DOHH2 (cell line): ENCODE results near the gene PHC2.

ENCODE experiments used
- CTCF ChIP-seq: fragments of 200-600 bp; sonication (generic); IDR thresholded peaks from one replicate; pipeline ENCODE4 v1.5.1; 2014; ENCODE audit warnings: antibody characterized with exemption, mild to moderate bottlenecking, low read depth, low read length; ENCODE audit not compliant: poor library complexity, severe bottlenecking
- EZH2phosphoT487 ChIP-seq: fragments of 200-600 bp; sonication (generic); IDR thresholded peaks from 2 replicates; pipeline ENCODE4 v1.6.1; 2017; ENCODE audit warnings: borderline replicate concordance, mild to moderate bottlenecking, antibody characterized with exemption, low read length, moderate library complexity, mixed read lengths

- TF ChIP-seq CTCF (no peak), EZH2phosphoT487 (no peak)
Measured at GRCh38 chr1:33438364-33439160, 7.7 kb upstream of the PHC2 start.
